A673 (cell line): ENCODE data around the gene THADA. TPM values are rescaled to one million over a fixed set of nuclear protein-coding genes. Genes with fewer than 3 reads are reported as not detected.

ENCODE experiments used
- BruUV-seq: library from RNA; stranded (reverse); fragments of 400-500 nt; replicated peaks from 2 replicates; lab custom pipeline; 2021; lab: Mats Ljungman, UMichigan
- CTCF ChIA-PET: fragments of 300-600 bp; sonication (Branson Sonifier 250); formaldehyde crosslinking; loops from one replicate; lab custom pipeline; 2022; ENCODE audit warnings: antibody characterized with exemption; lab: Charles Lee
- POLR2A ChIA-PET: fragments of 300-600 bp; sonication (Branson Sonifier 250); formaldehyde crosslinking; loops from one replicate; lab custom pipeline; 2022; ENCODE audit warnings: antibody characterized with exemption; ENCODE audit not compliant: low non-redundant PET; lab: Charles Lee
- DNase-seq: peaks from one replicate; pipeline ENCODE4 v3.0.0-alpha.2; 2015; ENCODE audit warnings: low spot score
- H3K27ac ChIP-seq: fragments of 200-600 bp; sonication (generic); 2 replicates; pipeline ENCODE4 v1.5.1; 2016; ENCODE audit warnings: mixed run types, low read depth, mild to moderate bottlenecking, mixed read lengths, antibody characterized with exemption, low read length; ENCODE audit not compliant: poor library complexity, severe bottlenecking
- H3K27me3 ChIP-seq: fragments of 200-600 bp; sonication (generic); replicated peaks from 2 replicates; pipeline ENCODE4 v1.6.1; 2017; ENCODE audit warnings: mixed run types, low read depth, mild to moderate bottlenecking, mixed read lengths, antibody characterized with exemption, low read length; ENCODE audit not compliant: insufficient read depth, poor library complexity
- H3K36me3 ChIP-seq: fragments of 200-600 bp; sonication (generic); 2 replicates; pipeline ENCODE4 v1.6.1; 2016; ENCODE audit warnings: mixed run types, mild to moderate bottlenecking, mixed read lengths, antibody characterized with exemption, low read length; ENCODE audit not compliant: insufficient read depth, poor library complexity, severe bottlenecking
- H3K4me1 ChIP-seq: fragments of 200-600 bp; sonication (generic); 2 replicates; pipeline ENCODE4 v1.6.1; 2017; ENCODE audit warnings: mixed run types, mild to moderate bottlenecking, mixed read lengths, antibody characterized with exemption, low read length; ENCODE audit not compliant: insufficient read depth, poor library complexity, severe bottlenecking
- H3K4me3 ChIP-seq: fragments of 200-600 bp; sonication (generic); 2 replicates; pipeline ENCODE4 v1.5.1; 2016; ENCODE audit warnings: low read depth, mixed run types, mild to moderate bottlenecking, mixed read lengths, low read length; ENCODE audit not compliant: poor library complexity, severe bottlenecking
- H3K9me3 ChIP-seq: fragments of 200-600 bp; sonication (generic); 2 replicates; pipeline ENCODE4 v1.6.1; 2016; ENCODE audit warnings: mixed run types, low read depth, mild to moderate bottlenecking, mixed read lengths, antibody characterized with exemption, low read length; ENCODE audit not compliant: poor library complexity, severe bottlenecking
- CTCF ChIP-seq: fragments of 300-800, 200-600 bp; sonication (generic); conservative IDR thresholded peaks from 2 replicates; pipeline ENCODE4 v1.5.1; 2017; ENCODE audit warnings: low read depth, mild to moderate bottlenecking, antibody characterized with exemption, low read length, moderate library complexity, mixed read lengths
- EZH2 ChIP-seq: fragments of 200-600 bp; sonication (generic); IDR thresholded peaks from 2 replicates; pipeline ENCODE4 v1.6.1; 2017; ENCODE audit warnings: borderline replicate concordance, low read depth, mild to moderate bottlenecking, mixed read lengths, antibody characterized with exemption, low read length; ENCODE audit not compliant: poor library complexity, severe bottlenecking
- intact Hi-C: fragments of 100-400 bp; cut with micrococcal nuclease; formaldehyde crosslinking; loops from one replicate; pipeline ENCODE4 v1.10.0; 2022; ENCODE audit not compliant: unreplicated experiment
- total RNA-seq: library from RNA; stranded (reverse); gene quantifications from 2 replicates; pipeline ENCODE4 v1.2.3, GENCODE V29; 2021

Gene THADA
- total RNA-seq, 1 experiment from 2014 or later, result 39.7 TPM

DNA sequence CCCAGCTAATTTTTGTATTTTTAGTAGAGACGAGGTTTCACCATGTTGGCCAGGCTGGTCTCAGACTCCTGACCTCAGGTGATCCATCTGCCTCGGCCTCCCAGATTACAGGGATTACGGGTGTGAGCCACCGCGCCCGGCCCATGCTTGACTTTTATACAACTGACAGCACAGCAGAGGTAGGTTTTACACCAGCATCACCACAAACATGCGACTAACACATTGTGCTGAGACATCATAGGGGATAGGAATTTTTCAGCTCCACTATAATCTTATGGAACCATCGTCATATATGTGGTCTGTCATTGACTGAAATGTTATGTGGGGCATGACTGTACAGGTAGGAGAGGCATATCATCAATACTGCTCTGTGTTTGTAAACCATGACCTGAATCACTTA lies 122.1 kb downstream of the THADA start:
- POLR2A ChIA-PET, result no interaction called here
- CTCF ChIA-PET, result no interaction called here
- intact Hi-C loops, result no loop called here

DNA sequence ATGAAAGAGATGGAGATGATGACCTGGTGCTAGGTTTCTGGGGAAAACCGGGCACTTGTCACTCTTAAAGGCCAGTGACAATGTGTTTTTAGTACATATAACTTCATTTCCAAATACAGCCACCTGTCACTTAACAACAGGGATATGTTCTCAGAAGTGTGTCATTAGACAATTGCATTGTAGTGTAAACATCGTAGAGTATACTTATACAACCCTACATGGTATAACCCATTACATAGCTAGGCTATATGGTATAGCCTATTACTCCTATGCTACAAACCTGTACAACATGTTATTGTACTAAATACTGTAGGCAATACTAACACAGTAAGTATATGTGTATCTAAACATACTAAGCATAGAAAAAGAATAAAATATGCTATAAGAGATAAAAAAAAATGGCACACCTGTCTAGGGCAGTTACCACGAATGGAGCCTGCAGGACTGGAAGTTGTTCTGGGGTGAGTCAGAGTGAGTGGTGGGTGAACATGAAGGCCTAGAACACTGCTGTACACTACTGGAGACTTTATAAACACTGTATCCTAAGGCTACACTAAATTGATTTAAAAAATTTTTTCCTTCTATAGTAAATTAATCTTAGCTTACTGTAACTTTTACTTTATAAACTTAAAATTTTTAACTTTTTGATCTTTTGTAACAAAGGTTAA lies 123.2 kb downstream of the THADA start:
- H3K27ac ChIP-seq, result no peak overlapping the region

More for the DNA sequence above, 122.1 kb downstream of the THADA start:
- Histone ChIP-seq H3K4me3 (no peak overlapping the region), H3K4me1 (no peaks in the 10 kb centered on the region), H3K27me3 (no peaks in the 10 kb centered on the region), H3K36me3 (no peaks in the 10 kb centered on the region), H3K27ac (no peak overlapping the region), H3K9me3 (no peaks in the 10 kb centered on the region)
- no peak for DNase-seq
- BruUV-seq, result no TSS peak
- TF ChIP-seq EZH2, result no peak

DNA sequence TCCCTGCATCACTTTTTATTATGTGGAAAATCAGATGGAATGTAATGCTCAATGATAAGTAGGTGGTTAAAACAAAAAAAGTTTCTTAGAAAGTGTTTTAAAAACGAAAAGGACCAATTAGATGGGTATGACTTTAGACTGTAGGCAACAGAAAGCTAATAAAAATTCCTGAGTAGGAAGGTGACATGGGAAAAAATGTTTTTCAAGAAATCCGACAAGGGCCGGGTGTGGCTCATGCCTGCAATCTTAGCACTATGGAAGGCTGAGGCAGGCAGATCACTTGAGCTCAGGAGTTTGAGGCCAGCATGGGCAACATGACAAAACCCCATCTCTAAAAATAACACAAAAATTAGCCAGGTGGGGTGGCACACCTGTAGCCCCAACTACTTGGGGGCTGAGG lies 126.1 kb downstream of the THADA start:
- H3K27me3 ChIP-seq, result no peaks in the 10 kb centered on the region
- CTCF ChIA-PET, result no interaction called here
- BruUV-seq, result no TSS peak
- no peak overlapping the region for H3K4me3 ChIP-seq
- no peaks in the 10 kb centered on the region for H3K36me3 ChIP-seq
- POLR2A ChIA-PET, result no interaction called here
- no peak for DNase-seq
- no peak overlapping the region for H3K27ac ChIP-seq
- TF ChIP-seq EZH2 (no peak), CTCF (no peak)
- H3K4me1 ChIP-seq, result peaks cover 5% of the 10 kb centered on the region
- intact Hi-C loops, result no loop called here
- no peaks in the 10 kb centered on the region for H3K9me3 ChIP-seq

More for the DNA sequence above, 123.2 kb downstream of the THADA start:
- no peaks in the 10 kb centered on the region for H3K9me3 ChIP-seq
- DNase-seq, result no peak
- POLR2A ChIA-PET, result interaction anchor here (0.7 kb wide), 1 partner anchor 79 kb away, joined by 5 read pairs; no protein-coding TSS in a partner anchor
- no peaks in the 10 kb centered on the region for H3K27me3 ChIP-seq
- intact Hi-C loops, result no loop called here
- no peak overlapping the region for H3K4me3 ChIP-seq
- H3K36me3 ChIP-seq, result no peaks in the 10 kb centered on the region
- H3K4me1 ChIP-seq, result no peaks in the 10 kb centered on the region
- no TSS peak for BruUV-seq
- CTCF ChIA-PET, result no interaction called here
- TF ChIP-seq EZH2 (no peak), CTCF (no peak)

DNA sequence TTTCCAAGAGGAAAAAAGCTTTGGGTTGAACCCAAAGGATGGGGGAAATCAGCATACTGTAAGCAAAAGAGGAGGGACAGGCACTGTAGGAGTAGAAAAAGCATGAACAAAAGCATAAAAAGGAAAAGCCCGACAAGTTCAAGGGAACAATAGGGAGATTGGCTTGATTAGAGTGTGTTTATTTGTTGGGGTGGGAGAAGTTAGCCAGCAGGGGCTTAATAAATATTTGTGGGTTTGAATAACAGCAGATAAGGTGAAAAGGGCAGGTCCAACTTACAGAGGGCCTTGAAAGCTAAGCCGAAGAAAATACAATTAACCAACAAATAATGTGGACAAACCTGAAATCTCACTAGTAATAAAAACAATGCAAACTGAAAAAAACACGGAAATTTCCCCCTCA lies 126.7 kb downstream of the THADA start:
- ChIA-PET POLR2A (no interaction called here), CTCF (no interaction called here)
- BruUV-seq, result no TSS peak

More for the DNA sequence above, 126.7 kb downstream of the THADA start:
- H3K27ac ChIP-seq, result no peak overlapping the region
- H3K9me3 ChIP-seq, result no peaks in the 10 kb centered on the region
- H3K4me3 ChIP-seq, result no peak overlapping the region
- peaks cover 5% of the 10 kb centered on the region for H3K4me1 ChIP-seq
- H3K36me3 ChIP-seq, result no peaks in the 10 kb centered on the region
- DNase-seq, result no peak
- intact Hi-C loops, result no loop called here
- no peak for TF ChIP-seq EZH2
- no peak for TF ChIP-seq CTCF
- no peaks in the 10 kb centered on the region for H3K27me3 ChIP-seq
